ENCODE data around the gene NTRK3. TPM values are rescaled to one million over a fixed set of nuclear protein-coding genes. Genes with fewer than 3 reads are reported as not detected.

Gene NTRK3
- total RNA-seq, 1 donor from 2014 or later: 6.4 TPM

- TF ChIP-seq CTCF (IDR thresholded peaks at IDR 0.05; ENCODE audit: unreplicated experiment): no peak
- Mint-ChIP-seq H3K4me3 (ENCODE audit: unreplicated experiment) (no peak overlapping the region), H3K36me3 (ENCODE audit: low read depth, unreplicated experiment) (no peaks in the 10 kb centered on the region), H3K27ac (ENCODE audit: unreplicated experiment) (no peak overlapping the region), H3K27me3 (ENCODE audit: unreplicated experiment) (peaks cover 2% of the 10 kb centered on the region), H3K4me1 (ENCODE audit: unreplicated experiment) (peaks cover 10% of the 10 kb centered on the region), H3K9me3 (ENCODE audit: unreplicated experiment) (no peaks in the 10 kb centered on the region)
- no peak for DNase-seq (ENCODE audit: low spot score)
Measured at GRCh38 chr15:88091444-88092016, 165.0 kb downstream of the NTRK3 start.

GRCh38 chr15:88090481-88091011 is 166.0 kb downstream of the NTRK3 start:
- H3K27me3 Mint-ChIP-seq (ENCODE audit: unreplicated experiment): peaks cover 2% of the 10 kb centered on the region
- TF ChIP-seq CTCF (IDR thresholded peaks at IDR 0.05; ENCODE audit: unreplicated experiment): no peak
- no peak for DNase-seq (ENCODE audit: low spot score)

GRCh38 chr15:88089731-88090130 is 166.8 kb downstream of the NTRK3 start:
- Mint-ChIP-seq H3K27ac (ENCODE audit: unreplicated experiment) (no peak overlapping the region), H3K36me3 (ENCODE audit: low read depth, unreplicated experiment) (no peaks in the 10 kb centered on the region), H3K27me3 (ENCODE audit: unreplicated experiment) (peaks cover 2% of the 10 kb centered on the region), H3K4me1 (ENCODE audit: unreplicated experiment) (peaks cover 10% of the 10 kb centered on the region), H3K4me3 (ENCODE audit: unreplicated experiment) (no peak overlapping the region), H3K9me3 (ENCODE audit: unreplicated experiment) (no peaks in the 10 kb centered on the region)
- no peak for TF ChIP-seq CTCF (IDR thresholded peaks at IDR 0.05; ENCODE audit: unreplicated experiment)
- DNase-seq (ENCODE audit: low spot score): no peak

More at GRCh38 chr15:88090481-88091011, 166.0 kb downstream of the NTRK3 start:
- H3K36me3 Mint-ChIP-seq (ENCODE audit: low read depth, unreplicated experiment): no peaks in the 10 kb centered on the region
- no peak overlapping the region for H3K27ac Mint-ChIP-seq (ENCODE audit: unreplicated experiment)
- peaks cover 10% of the 10 kb centered on the region for H3K4me1 Mint-ChIP-seq (ENCODE audit: unreplicated experiment)
- no peak overlapping the region for H3K4me3 Mint-ChIP-seq (ENCODE audit: unreplicated experiment)
- H3K9me3 Mint-ChIP-seq (ENCODE audit: unreplicated experiment): no peaks in the 10 kb centered on the region

- H3K27me3 Mint-ChIP-seq (ENCODE audit: unreplicated experiment): peaks cover 2% of the 10 kb centered on the region
- H3K27ac Mint-ChIP-seq (ENCODE audit: unreplicated experiment): no peak overlapping the region
- H3K36me3 Mint-ChIP-seq (ENCODE audit: low read depth, unreplicated experiment): no peaks in the 10 kb centered on the region
- peaks cover 10% of the 10 kb centered on the region for H3K4me1 Mint-ChIP-seq (ENCODE audit: unreplicated experiment)
- no peak for DNase-seq (ENCODE audit: low spot score)
- H3K4me3 Mint-ChIP-seq (ENCODE audit: unreplicated experiment): no peak overlapping the region
- TF ChIP-seq CTCF (IDR thresholded peaks at IDR 0.05; ENCODE audit: unreplicated experiment): no peak
- H3K9me3 Mint-ChIP-seq (ENCODE audit: unreplicated experiment): no peaks in the 10 kb centered on the region
Measured at GRCh38 chr15:88089024-88089620, 167.4 kb downstream of the NTRK3 start.

Measured in endothelial cell (in vitro differentiated cells).